GM10266 (cell line): ENCODE measurements around the gene BORCS5.

ENCODE experiments used
- DNase-seq: peaks from one replicate; pipeline ENCODE4 v3.0.0; 2012; ENCODE audit errors: extremely low spot score
- TF ChIP-seq, protein P1 (sequence below): IDR thresholded peaks from 2 replicates; pipeline ENCODE4 v1.5.1; 2012; ENCODE audit warnings: mild to moderate bottlenecking, low read depth; ENCODE audit not compliant: control insufficient read depth, insufficient read depth; ENCODE audit errors: missing control alignments

BORCS5 gene

DNA sequence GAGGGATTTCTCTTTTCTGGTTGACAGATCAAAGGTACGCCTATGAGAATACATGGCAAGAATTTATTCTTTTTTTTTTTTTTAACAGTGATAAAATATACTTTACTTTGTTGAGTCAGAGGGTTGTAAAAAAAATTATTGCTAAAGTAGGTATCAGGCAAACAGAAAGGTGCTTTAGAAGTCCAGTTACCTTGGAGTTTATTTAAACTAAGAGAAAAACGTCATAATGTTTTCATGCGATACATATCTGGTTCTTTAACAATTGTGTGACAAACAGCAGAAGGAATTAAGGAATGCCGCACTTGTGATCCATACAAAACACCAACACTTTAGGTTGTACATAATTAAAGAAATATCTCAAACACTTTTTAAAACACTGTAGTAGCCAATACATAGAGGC, 94.2 kb downstream of the BORCS5 start:
- TF ChIP-seq, protein P1, sequence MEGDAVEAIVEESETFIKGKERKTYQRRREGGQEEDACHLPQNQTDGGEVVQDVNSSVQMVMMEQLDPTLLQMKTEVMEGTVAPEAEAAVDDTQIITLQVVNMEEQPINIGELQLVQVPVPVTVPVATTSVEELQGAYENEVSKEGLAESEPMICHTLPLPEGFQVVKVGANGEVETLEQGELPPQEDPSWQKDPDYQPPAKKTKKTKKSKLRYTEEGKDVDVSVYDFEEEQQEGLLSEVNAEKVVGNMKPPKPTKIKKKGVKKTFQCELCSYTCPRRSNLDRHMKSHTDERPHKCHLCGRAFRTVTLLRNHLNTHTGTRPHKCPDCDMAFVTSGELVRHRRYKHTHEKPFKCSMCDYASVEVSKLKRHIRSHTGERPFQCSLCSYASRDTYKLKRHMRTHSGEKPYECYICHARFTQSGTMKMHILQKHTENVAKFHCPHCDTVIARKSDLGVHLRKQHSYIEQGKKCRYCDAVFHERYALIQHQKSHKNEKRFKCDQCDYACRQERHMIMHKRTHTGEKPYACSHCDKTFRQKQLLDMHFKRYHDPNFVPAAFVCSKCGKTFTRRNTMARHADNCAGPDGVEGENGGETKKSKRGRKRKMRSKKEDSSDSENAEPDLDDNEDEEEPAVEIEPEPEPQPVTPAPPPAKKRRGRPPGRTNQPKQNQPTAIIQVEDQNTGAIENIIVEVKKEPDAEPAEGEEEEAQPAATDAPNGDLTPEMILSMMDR: no peak
- DNase-seq: no peak

DNA sequence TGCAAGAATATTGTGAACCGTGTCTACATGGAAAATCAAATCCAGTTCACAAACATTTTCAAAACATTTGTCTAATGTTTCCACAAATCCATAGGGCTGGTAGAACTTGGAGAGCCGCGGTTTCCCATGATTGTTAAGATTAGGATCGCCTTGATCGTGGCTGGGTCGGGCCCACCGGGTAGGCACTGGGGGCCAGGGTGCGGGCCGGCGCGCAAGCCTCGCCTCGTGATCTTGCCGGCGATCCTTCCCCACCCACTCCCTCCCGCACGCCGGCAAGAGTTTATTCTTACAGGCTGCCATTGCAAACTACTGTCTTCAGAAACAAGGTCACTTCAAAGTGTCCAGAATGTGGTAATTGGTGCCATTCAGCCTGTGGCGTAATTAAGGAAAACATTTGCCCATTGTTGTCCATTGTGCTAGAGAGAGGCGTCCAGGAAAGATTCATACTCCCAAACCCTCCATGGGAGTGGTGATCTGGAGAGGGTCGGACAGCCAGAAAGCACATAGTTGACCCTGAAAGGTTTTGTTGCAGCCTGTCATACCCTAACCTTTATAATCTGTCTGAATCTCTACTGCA, 95.5 kb downstream of the BORCS5 start:
- no peak for DNase-seq
- TF ChIP-seq, protein P1: no peak

DNA sequence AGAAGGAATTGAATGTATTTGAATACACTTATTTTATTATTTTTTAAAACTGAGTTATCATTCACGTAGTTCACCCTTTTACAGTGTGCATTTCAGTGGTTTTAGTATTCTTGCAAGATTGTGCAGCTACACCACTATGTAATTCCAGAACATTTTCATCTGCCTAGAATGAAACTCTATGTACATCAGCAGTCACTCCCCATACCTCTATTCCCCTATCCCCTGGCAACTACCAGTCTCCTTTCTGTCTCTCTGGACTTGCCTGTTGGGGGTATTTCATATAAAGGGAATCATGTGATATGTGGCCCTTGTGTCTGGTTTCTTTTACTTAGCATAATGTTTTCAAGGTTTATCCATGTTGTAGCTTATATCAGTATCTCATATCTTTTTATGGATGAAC, 96.8 kb downstream of the BORCS5 start:
- DNase-seq: no peak
- TF ChIP-seq, protein P1: no peak

DNA sequence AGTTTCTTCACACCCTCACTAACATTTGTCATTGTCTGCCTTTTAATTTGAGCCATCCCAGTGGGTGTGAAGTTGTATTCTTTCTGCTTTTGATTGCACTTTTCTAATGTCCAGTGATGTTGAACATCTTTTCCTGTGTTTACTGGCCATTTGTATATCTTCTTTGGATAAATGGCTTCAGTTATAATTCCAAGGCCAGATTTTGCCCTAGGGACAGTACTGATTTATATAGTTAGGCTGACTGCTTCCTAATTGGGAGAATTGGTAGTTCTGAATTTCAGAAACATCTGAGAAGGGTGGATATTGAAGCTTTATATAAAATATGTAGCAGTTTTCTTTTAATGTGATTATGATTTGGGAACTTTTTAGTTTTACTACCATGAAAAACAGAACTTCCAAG, 97.4 kb downstream of the BORCS5 start:
- TF ChIP-seq, protein P1: no peak
- no peak for DNase-seq

DNA sequence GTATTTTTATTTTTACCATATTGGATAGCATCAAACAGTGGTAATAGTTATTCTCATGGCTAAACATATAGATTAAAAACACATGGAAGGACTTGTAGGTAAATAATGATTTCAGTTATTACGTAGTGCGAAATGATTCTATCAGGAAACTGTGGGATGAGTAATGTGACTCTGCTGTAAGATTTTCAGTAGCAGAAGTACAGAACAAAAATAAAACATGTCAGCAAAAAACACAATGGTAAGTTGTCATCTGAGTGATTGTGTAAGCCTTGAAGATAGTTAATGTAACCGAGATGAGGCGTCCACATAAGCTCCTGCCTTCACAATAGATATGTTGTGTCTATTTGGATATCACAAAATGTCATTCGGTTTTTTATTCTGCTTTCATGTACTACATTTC, 99.8 kb downstream of the BORCS5 start:
- TF ChIP-seq, protein P1: no peak
- DNase-seq: no peak

DNA sequence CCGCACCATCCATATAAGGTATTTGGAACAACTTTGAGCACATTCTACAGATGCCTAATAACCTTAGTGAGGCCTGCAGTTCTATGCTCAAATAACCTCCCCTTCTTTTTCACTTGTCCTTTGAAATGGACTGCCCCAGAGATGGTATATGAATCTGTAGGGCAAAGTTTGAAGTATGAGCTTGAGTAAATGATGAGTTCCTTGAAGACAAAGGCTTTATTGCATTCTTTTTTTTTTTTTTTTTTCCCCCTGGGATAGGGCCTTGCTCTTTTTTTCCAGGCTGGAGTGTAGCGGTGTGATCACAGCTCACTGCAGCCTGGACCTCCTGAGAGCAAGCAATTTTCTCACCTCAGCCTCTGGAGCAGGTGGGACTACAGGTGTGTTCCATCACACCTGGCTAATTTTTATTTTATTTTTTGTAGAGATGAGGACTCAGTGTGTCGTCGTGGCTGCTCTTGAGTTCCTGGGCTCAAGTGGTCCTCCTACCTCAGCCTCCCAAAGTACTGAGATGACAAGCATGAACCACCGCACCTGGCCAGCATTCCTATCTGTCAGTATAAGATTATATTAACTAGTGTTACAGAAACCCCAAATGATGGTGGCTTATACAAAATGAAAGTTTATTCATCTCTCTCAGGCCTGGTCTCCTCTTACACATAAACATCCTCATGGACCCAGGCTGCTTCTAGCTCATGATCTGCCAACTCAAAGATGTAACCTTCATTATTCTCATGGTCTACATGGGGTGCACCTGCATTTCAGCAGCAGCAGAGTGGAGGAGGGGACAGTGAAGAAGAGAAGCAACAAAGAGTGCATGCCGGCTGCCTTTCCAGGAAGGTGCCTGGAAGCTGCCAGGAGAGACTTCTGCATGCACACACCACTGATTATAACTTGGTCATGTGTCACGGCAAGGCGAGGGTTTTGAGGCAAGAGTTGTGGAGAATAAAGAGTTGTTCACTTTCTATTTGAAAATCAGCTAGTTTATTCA, 104.4 kb downstream of the BORCS5 start:
- no peak for DNase-seq
- TF ChIP-seq, protein P1: no peak

DNA sequence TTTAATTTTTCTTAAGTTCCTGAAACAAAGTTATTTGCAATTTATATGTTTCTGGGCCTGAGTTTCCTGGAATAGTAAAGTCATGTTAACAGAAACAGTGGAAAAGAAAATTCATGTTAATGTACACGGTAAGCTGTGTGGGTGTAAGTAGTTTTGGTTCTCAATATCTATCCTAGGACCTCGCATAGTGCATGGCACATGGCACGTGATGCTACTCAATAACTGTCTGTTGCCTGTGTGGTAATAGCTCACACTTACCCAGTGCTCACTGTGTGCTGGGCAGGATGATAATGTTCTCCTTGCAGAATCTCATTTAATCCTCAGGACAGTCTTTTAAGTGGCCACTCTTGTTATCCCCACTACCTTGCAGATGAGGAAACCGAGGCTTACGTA, 105.0 kb downstream of the BORCS5 start:
- TF ChIP-seq, protein P1: no peak
- no peak for DNase-seq
